Left lung (tissue), 10 donors: ENCODE data around the gene MICU1. TPM values are rescaled to one million over a fixed set of nuclear protein-coding genes. Genes with fewer than 3 reads are reported as not detected.
A peak's percentile ranks its signal among the peaks of the same experiment; 100 is the strongest.
"Not testable (repeated sequence)": the region's sequence is repeated elsewhere in the genome, so short reads cannot be mapped to it uniquely, and the experiment has no call there.

Source experiments
- ATAC-seq: fragments of 200-7000 bp; cut with Tn5 transposase; one replicate; pipeline ENCODE4 v1.9.1; 2020; ENCODE audit warnings: moderate library complexity
- DNase-seq, 4 donors: peaks; one replicate each; pipeline ENCODE4 v3.0.0-alpha.2; 2013 to 2020
- H3K27ac ChIP-seq, 2 donors: fragments of 200-600 bp; sonication (generic) in 1 of 2; one replicate each; pipeline versions ENCODE4 v1.5.0 to v1.8.0; 2020 to 2021
- H3K27me3 ChIP-seq, 2 donors: fragments of 200-600 bp; sonication (generic) in 1 of 2; one replicate each; pipeline versions ENCODE4 v1.5.0 to v1.8.0; 2020 to 2021
- H3K36me3 ChIP-seq, 2 donors: fragments of 200-600 bp; sonication (generic) in 1 of 2; one replicate each; pipeline versions ENCODE4 v1.5.0 to v1.8.0; 2020 to 2021
- H3K4me1 ChIP-seq, 2 donors: fragments of 200-600 bp; one replicate each; pipeline ENCODE4 v1.8.0; 2021
- H3K4me3 ChIP-seq, 2 donors: fragments of 200-600 bp; sonication (generic) in 1 of 2; one replicate each; pipeline versions ENCODE4 v1.5.0 to v1.8.0; 2020 to 2021; ENCODE audit warnings: mild to moderate bottlenecking in 1 of 2
- H3K9me3 ChIP-seq, 2 donors: fragments of 200-600 bp; sonication (generic) in 1 of 2; one replicate each; pipeline versions ENCODE4 v1.5.0 to v1.8.0; 2020 to 2021
- CTCF ChIP-seq, 2 donors: fragments of 200-600 bp; sonication (generic) in 1 of 2; IDR thresholded peaks; one replicate each; pipeline versions ENCODE4 v1.5.0 to v1.8.0; 2021; ENCODE audit warnings: antibody characterized with exemption in 2 of 2
- intact Hi-C, 2 donors: fragments of 100-400 bp; cut with DNase I; formaldehyde crosslinking; loops; one replicate each; pipeline versions ENCODE4 v1.11.2 to v1.14.2; 2022
- polyA plus RNA-seq, 6 donors: library from polyadenylated mRNA; unstranded; fragments of 120-200 nt; gene quantifications; one replicate each; pipeline ENCODE4 v1.2.1, GENCODE V29; 2013; ENCODE audit not compliant: insufficient read length in 6 of 6
- total RNA-seq, 2 donors: library from RNA; stranded (reverse); fragmentation: NEBNext Ultra II Directional; extraction: Animal tissue kit (Norgen Biotek cat#: 25700); gene quantifications; one replicate each; pipeline ENCODE4 v1.2.1, GENCODE V29; 2021
- donor health status: DM: no; HTN: yes; CAD: no.
- donor health status: DM: no; HTN: no; CAD: no.

MICU1 gene
- total and polyA plus RNA-seq, 8 donors, result 49.8 to 67.4 (median 56.0) TPM

GRCh38 chr10:72330069-72330426 lies 295.8 kb downstream of the MICU1 start:
- ATAC-seq, result no peak
- Histone ChIP-seq H3K9me3 (no peaks in the 10 kb centered on the region), H3K27ac (peak overlapping the region; percentile 20 to 47), H3K27me3 (no peaks in the 10 kb centered on the region), H3K4me1 (peaks cover 57 to 99% of the 10 kb centered on the region in 2 donors), H3K36me3 (peaks cover 0 to 12% of the 10 kb centered on the region in 2 donors), H3K4me3 (no peak overlapping the region)
- TF ChIP-seq CTCF (IDR thresholded peaks at IDR 0.05), result no peak
- intact Hi-C loops, result loop anchor here in 1 of 2 donors (10.0 kb wide), 3 partner anchors 55 to 365 kb away; partner anchors contain the start of genes CHST3 and DDIT4
- no peak for DNase-seq

GRCh38 chr10:72329290-72330068 lies 296.4 kb downstream of the MICU1 start:
- Histone ChIP-seq H3K4me3 (no peak overlapping the region), H3K4me1 (peaks cover 55 to 99% of the 10 kb centered on the region in 2 donors), H3K9me3 (no peaks in the 10 kb centered on the region), H3K27ac (peak overlapping the region; percentile 20 to 47), H3K36me3 (peaks cover 0 to 6% of the 10 kb centered on the region in 2 donors), H3K27me3 (no peaks in the 10 kb centered on the region)
- intact Hi-C loops, result loop anchor here in 1 of 2 donors (10.0 kb wide), 3 partner anchors 55 to 365 kb away; partner anchors contain the start of genes CHST3 and DDIT4
- no peak for TF ChIP-seq CTCF (IDR thresholded peaks at IDR 0.05)
- ATAC-seq (no peak), DNase-seq (no peak)

- no peak overlapping the region for H3K4me3 ChIP-seq
- H3K27ac ChIP-seq, result peak overlapping the region in 1 of 2 donors; percentile 47
- ATAC-seq (no peak), DNase-seq (no peak)
- no peaks in the 10 kb centered on the region for H3K9me3 ChIP-seq
- no peaks in the 10 kb centered on the region for H3K27me3 ChIP-seq
- no peak for TF ChIP-seq CTCF (IDR thresholded peaks at IDR 0.05)
- H3K36me3 ChIP-seq, result no peaks in the 10 kb centered on the region
- intact Hi-C loops, result no loop called here
- H3K4me1 ChIP-seq, result peaks cover 52 to 99% of the 10 kb centered on the region in 2 donors
These were observed 297.1 kb downstream of the MICU1 start for GRCh38 chr10:72328829-72329204.

DNA sequence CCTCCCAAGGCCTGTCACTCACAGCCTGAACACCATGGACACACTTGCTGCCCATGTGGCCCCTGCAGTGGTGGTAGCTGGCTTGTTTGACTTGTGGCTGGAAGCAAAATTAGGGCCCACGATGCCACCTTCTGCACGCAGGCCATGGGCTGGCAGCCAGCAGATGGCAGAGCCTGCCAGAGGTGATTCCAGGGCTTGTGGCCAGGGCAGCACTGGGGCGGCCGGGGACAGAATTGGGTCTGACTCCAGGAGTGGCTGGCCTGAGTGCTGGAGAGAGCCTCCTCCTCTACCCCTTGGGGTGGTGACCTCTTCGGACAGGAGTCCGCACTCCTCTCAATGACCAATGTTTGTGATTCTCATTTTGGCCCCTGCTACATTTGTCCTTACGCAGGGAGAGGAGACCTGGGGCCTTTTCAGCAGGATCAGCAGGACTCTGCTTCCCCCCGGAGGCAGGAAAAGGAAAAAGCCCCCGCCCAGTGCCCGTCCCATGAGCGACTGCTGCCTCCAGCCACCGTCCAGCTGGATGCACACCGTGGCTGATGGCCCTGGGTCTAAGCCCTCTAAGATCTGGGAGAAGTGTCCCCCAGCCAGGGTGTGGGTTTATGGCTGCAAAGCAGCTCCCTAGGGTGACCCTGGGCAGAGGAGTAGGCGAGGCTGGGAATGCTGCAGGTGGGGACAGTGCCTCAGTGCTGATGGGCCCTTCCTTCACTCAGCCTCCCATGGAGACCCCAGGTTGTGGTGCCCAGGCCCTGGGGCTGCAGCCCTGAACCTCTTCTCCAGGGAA lies 297.6 kb downstream of the MICU1 start:
- no peak overlapping the region for H3K4me3 ChIP-seq
- TF ChIP-seq CTCF (IDR thresholded peaks at IDR 0.05), result peak; percentile 47 to 58
- H3K4me1 ChIP-seq, result peaks cover 50 to 99% of the 10 kb centered on the region in 2 donors
- H3K9me3 ChIP-seq, result no peaks in the 10 kb centered on the region
- H3K27me3 ChIP-seq, result no peaks in the 10 kb centered on the region
- intact Hi-C loops, result no loop called here
- H3K36me3 ChIP-seq, result no peaks in the 10 kb centered on the region
- peak overlapping the region; percentile 45 to 47 for H3K27ac ChIP-seq
- ATAC-seq, result peak; percentile 36
- DNase-seq, result peak in 2 of 4 donors; percentile 72 to 74

DNA sequence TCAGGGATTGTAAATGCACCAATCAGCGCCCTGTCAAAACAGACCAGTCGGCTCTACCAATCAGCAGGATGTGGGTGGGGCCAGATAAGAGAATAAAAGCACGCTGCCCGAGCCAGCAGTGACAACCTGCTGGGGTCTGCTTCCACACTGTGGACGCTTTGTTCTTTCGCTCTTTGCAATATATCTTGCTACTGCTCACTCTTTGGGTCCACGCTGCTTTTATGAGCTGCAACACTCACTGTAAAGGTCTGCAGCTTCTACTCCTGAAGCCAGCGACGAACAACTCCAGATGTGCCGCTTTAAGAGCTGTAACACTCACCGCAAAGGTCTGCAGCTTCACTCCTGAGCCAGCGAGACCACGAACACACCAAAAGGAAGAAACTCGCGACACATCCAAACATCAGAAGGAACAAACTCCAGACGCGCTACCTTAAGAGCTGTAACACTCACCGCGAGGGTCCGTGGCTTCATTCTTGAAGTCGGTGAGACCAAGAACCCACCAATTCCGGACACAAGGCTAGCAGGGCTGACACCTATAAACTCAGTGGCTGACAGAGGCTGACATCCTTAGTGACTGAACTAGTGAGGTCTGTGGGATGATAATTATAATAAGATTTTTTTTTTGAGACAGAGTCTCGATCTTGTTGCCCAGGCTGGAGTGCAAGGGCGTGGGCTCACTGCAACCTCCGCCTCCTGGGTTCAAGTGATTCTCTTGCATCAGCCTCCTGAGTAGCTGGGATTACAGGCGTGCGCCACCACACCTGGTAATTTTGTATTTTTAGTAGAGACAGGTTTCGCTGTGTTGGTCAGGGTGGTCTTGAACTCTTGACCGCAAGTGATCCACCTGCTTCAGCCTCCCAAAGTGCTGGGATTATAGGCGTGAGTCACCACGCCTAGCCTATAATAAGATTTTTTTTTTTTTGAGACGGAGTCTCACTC lies 298.9 kb downstream of the MICU1 start:
- intact Hi-C loops, H3K36me3 ChIP-seq, DNase-seq, H3K9me3 ChIP-seq, H3K27me3 ChIP-seq, ATAC-seq: not testable (repeated sequence)
- Histone ChIP-seq H3K4me1 (peaks cover 41 to 99% of the 10 kb centered on the region in 2 donors), H3K4me3 (peak overlapping the region in 1 of 2 donors; percentile 0), H3K27ac (peak overlapping the region in 1 of 2 donors; percentile 8)

DNA sequence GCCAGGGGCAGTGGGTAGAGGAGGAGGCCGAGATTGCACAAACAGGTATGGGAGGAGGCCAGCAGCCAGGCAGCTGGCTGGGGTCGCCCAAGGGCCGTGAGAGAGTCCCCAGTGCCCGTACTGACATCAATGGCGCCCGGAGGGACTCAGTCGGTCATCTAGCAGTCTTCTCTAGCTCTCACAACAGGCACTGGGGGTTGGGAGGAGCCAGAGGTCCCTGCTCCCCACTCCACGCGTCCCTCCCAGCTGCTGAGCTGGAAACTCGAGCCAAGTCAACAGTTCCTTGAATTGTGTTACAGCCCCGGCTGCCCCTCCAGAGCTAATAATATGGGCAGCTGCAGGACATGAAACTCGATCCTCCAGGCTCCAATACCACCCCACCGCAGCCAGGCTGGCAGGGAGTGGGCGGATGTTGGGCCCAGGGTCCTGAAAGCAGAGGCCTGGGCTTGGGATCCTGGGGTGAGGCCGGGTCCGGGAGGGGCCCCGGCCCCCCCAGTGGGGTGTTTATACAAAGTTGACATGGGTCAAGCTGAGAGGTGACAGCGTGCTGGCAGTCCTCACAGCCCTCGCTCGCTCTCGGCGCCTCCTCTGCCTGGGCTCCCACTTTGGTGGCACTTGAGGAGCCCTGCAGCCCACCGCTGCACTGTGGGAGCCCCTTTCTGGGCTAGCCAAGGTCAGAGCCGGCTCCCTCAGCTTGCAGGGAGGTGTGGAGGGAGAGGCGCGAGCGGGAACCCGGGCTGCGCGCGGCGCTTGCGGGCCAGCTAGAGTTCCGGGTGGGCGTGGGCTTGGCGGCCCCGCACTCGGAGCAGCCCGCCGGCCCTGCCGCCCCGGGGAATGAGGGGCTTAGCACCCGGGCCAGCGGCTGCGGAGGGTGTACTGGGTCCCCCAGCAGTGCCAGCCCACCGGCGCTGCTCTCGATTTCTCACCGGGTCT lies 300.4 kb downstream of the MICU1 start:
- H3K36me3 ChIP-seq, H3K27me3 ChIP-seq, intact Hi-C loops, H3K4me3 ChIP-seq, H3K9me3 ChIP-seq: not testable (repeated sequence)
- H3K27ac ChIP-seq, result peak overlapping the region; percentile 73
- peaks cover 37 to 99% of the 10 kb centered on the region in 2 donors for H3K4me1 ChIP-seq
- peak; percentile 9 for ATAC-seq
- DNase-seq, result peak in 2 of 4 donors; percentile 71 to 92
